HG03575 (cell line): ENCODE results near the gene APOM.

Source experiments
- ATAC-seq: cut with Tn5 transposase; IDR thresholded peaks from one replicate; pipeline ENCODE4 v1.9.1; 2021; ENCODE audit not compliant: unreplicated experiment, insufficient number of reproducible peaks, low FRiP score; ENCODE audit errors: extremely low read depth

APOM gene

DNA sequence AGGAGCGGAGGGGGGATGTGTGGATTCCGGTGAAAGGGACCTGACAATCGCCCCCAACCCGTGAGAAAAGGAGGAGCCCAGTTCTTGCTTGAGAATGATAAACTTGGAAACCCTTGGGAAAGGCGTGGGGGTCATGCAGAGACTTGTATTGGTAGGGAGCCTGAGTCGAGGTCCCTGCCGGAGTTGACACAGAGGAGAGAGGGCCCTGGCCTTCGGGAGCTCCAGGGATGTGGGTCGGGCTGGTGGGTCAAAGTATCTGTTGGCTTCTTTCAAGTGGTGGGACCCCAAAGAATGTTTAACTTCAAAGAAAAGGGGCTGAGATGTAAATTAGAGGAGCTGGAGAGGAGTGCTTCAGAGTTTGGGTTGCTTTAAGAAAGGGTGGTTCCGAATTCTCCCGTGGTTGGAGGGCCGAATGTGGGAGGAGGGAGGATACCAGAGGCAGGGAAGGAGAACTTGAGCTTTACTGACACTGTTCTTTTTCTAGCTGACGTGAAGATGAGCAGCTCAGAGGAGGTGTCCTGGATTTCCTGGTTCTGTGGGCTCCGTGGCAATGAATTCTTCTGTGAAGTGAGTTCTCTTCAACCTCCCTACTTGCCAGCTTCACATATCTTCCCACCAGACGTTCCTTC, 10.8 kb downstream of the APOM start:
- no peak for ATAC-seq

DNA sequence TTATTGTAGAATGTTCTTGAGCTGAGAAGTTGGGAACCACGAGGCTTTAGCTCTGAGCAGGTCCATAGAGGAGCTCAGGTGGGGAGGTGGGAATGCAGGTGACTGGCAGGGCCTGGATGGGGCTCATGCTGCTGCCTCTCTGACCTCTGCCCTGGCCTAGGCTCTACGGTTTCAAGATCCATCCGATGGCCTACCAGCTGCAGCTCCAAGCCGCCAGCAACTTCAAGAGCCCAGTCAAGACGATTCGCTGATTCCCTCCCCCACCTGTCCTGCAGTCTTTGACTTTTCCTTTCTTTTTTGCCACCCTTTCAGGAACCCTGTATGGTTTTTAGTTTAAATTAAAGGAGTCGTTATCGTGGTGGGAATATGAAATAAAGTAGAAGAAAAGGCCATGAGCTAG, 14.0 kb downstream of the APOM start, which contains the start of gene LY6G5B:
LY6G5B (plus strand) TSS at position 301 of the 400 bp plus-strand sequence. CDS start 975 bp downstream, outside the sequence.
- ATAC-seq: no peak

DNA sequence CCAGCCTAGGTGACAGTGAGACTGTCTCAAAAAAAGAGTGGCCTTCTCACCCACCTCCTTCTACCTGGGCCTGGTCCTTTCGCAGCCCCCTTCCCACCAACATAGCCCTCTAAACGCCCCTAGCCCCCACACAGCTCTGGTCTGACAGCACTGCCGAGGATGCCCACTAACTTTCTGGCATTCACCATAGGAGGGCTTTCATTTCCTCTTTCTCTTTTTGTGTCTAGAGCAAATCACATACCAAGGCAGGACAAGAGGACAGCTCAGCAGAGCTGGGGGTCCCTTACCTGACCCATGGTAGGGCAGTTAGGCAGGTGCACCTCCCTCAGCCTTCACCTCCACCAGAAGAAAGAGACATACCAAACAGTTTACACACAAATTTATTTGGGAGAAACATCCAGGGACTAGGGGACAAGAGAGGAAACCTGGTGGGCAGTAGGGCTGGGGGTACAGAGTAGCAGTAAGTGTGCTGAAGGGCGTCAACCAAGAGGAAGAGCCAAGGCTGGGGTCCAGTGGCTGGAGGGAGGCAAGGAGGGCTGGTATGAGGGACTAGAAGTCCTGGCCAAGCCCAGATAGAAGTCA, 20.7 kb downstream of the APOM start:
- ATAC-seq: no peak

DNA sequence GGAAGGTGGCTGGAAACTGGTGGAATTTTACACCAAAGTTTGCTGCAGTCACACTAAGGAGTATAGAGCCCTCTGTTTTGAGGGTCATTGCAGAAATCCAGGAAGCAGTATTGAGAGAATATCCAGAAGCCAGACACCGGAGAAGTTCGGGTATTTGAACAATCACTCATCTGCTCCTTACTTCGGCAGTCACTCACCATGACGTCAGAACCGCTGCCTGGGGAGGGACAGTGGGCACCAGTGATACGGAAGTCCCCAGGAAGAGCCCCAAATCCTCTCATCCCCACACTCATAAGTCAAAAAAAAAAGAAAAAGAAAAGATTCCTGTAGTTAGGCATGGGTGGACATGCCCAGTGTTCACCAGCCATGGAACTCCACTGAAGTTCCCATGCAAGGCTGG, 21.2 kb downstream of the APOM start:
- no peak for ATAC-seq

DNA sequence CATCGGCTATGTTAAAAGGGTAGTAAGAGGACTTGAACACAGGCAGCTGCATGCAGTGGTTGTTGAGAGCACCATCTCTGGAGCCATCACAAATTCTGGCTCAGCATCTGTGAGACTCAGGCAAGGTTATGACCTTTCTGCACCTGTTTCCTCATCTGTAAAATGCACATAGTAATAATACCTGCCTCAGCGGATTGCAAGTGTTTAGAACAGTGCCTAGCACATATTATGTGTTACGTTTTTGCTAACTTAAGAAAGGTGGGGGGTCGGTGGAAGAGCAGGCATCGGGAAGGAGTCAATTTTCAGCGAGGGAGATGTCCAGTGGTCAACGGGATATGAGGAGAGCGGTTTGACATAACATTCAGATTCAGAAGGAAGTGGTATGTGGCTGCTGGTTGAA, 22.3 kb downstream of the APOM start:
- ATAC-seq: no peak

DNA sequence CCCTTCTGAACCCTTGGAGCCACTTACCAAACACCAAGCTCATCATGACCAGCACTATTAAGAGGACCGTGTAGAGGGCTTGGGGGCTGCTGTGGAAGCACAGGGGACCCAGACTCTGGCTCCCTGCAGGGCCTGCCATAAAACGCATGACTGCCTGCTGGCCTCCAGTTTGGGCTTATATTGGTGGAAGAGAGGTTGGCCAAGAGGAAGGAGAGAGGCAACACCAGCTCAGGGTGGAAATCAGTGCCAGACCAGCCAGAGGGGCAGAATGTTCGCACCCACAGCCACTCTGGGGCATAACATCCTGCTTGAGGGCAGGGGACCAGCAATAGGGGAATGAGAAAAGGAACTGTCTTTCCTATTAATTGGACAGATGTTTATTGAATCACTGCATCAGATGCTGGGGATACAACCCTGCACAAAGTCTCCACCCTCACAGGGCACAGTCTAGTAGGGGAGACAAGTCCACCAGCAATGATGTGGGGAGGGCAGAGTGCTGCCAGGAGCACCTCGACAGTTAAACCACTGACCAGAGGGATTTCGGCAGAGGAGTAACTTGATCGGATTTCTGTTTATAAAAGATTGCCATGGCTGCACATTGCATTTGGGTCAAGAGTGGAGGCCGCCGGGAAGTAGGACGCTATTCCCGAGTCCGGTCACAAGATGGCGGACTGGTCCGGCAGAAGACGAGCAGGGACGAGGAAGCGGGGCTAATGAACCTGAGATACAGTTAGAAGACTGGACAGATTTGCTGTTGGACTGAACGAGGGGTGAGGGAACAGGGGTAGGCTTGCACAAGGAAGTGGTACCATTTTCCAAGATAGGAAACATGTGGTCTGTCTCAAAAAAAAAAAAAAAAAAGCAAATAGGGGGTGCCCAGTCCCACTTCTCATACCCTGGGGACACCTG, 24.8 kb downstream of the APOM start, which contains the start of gene LY6G5C:
LY6G5C (minus strand) TSS at position 842 of the 909 bp plus-strand sequence; CDS start at position 148, 694 bp downstream.
- ATAC-seq: no peak

DNA sequence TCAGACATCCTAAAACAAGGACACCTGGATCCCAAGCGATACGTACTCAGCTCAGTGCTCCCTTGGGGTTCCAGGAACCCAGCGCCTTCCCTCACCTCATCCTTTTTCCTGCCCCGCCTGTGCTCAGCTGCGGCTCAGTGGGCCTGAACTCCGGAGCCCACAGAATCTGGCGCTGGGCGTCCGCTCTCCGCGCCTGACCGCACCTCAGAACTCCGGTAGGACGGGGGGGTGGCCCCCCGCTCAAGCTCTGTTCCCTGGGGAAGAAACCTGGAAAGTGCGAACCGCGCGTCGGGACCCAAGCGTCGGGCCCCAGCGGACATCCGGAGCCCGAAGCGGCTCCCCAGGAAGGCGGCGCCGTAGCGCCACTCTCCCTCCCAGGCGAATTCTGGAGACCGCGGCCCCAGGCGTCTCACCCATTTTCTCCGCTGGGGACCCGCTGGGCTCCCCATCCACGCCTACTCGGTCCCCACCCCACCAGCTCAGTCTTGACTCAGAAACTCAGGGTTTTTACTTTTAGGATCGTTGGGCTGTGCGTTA, 25.5 kb downstream of the APOM start:
- ATAC-seq: no peak

DNA sequence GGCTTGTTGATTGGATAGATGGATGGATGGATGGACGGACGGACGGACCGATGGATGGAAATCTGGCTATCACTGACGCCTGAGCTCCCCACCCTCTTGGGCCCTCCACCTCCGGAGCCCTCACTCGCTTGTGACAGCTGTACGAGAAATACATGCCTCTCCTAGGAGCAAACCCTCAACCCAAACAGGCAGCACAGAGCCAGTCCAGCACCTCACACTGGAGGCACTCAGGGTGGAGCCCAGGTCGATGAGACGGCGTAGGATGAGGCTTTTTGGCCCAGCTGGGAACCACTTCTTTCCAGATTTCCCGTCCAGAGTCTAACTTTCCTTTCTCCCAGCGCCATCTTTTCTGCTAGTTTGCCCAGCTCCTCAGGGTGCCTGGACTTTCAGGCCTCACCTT, 27.9 kb downstream of the APOM start:
- no peak for ATAC-seq

DNA sequence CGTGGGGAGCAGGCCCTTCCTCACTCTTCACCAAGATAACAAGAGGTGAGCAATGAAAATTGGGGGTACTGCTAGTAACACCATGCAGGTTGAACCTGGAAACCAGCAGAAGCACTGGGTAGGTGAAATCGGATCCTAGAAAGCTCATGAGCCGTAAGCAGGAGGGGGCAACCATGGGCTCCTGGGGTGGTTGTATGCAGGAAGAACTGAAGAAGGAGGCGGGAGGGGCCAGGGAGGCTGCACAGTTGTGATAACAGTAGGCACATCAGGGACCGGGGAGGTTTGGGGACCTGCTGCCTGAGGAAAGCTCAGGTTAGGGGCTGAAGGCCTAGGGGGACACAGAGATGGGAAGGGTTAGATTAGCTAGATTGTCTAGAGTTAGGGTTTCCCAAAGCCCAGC, 30.8 kb downstream of the APOM start:
- ATAC-seq: no peak

DNA sequence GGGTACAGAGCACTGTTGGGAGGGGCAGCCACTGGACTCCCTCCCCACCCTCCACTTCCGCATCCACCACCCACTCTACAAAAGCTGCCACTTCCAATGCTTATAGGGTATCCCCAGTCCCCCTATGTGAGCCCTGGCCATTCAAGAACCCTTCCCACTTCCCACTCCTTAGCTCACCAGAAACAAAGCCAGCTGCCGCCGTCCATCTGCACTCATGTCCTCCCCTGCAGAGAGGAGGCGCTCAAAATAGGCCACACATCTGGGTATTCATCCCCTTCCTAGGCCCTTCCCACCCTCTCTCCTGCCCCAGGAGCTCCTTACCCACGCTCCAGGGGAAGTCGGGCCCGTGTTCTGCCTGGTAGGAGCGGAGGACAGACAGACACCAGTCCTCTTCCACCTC, 31.6 kb downstream of the APOM start:
- no peak for ATAC-seq

DNA sequence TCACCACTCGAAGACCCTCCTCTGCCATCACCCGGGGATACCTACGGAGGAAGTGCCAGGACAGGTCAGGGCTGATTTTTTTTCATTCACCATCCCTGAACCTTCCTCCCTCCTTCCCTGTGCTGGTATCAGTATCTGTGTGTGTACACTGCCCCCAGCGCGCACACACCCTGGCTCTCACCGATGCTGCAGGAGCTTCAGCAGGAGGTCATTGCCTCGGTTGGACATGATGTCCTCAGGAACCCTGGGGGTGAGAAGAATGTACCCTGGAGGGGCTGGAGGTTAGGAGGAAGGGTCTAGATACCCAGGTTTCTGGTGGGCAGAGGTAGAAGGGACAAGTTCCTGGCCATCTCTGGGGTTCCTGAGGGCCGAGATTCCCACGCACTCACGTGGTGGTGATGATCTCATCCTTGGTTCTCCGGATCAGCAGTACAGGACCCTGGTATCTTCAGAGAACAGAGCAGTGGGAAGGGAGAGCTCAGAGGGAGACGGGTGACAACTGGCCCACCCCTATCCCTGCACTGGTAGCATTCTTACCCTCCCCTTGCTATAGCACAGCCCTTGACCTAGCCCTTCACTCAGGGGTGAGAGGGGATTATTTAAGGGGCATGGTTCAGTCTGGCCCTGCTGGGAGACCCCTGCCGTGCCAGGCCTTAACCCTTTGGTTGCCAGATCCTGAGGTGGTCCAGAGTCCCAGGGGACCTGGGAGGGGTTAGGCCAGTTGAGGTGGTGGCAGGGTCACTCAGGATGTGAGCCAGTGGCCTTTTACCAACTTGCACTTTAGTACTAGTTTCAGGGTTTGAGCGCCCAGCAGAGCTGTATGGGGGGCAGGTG, 32.4 kb downstream of the APOM start:
- no peak for ATAC-seq

DNA sequence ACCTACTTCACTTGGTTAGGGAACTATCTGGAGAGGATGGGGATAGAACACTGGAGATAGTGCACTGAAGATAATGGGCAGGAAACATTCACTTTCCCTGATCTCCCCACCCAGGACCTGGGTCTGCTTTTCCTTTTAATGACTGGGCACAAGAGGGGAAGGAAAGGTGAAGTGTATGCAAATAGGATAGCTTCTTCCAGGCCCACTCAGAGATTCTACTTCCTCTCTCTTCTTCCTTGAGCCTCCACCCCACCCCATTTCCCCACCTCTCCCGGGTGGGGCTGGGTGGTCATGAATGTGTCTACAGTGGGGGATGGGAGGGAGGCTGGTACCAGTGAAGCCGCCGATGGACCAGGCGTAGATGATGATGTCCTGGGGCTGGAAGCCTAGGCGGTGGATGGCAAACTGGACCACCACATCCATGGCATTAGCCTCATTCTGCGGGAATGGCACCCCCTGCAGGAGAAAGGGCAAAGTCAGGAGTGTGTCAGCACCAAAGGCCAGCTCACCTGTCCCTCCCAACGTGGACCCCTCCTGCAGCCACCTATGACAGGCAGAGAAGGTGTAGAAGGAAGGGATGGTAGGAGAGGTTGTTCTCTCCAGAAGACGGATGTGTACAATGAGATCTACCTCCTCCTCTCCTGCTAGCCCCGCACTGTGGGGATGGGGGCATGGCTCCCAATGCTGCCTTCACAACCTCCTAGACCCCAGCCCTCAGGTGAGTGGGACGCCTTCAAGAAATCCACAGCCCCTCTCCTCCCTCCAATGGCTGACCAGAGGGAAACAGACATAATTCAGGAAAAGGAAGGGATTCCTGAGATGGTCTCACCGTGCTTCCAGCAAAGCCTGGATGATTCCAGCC, 33.8 kb downstream of the APOM start:
- no peak for ATAC-seq

DNA sequence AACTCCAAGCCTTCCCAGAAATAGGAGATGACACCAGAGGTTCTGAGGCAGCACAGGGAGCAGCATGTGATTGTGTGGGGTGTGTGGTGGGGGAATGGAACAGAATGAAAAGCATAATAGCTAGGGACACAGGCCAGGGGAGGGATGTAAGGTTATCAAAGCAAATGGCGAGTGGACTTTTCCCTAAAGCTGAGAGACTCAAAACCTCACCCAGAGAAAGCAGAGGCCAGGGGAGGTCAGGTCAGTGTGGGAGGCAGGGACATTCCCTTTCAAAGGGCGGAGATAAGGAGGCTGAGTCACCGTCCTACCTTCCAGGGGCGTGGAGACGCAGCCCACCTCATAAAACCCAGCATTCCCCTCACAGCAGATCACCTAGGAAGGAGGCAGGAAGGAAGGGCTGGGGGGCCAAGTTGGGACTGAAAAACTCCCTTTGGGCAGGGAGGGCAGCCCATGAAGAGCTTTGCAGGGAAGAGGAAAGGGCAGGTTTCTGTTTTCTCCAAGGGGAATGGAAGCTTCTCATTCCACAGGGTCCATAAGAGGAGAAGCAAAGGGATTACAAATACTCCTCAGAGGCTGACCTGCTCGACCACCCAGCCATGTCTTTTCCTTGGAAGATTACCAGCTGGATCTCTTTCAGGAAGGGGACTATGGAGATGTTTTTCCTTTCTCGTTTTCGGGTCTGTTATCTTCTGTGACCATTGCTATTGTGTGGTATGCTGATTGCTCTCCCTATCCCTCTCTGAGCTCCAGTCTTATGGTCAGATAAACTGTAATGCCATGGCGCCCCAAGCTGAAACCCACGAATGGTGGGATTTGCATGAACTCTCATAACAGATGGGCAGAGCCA, 34.8 kb downstream of the APOM start:
- no peak for ATAC-seq

DNA sequence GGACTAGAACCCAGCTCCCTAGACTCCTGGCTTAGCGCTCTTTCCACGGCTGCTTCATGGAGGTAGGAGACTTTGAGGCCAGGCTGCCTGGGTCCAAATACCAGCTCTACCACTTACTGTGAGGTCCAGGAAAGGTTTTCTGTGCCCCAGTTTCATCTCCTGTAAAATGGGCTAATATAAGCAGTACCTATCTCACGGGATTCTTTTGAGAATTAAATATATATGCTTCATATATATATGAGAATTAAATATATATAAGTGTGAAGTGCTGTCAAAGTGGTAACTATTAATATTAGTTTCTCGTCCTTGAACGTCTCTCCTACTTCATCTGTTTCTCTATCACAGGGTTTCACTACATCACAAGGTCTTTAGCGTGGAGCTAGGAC, 35.4 kb downstream of the APOM start:
- no peak for ATAC-seq

DNA sequence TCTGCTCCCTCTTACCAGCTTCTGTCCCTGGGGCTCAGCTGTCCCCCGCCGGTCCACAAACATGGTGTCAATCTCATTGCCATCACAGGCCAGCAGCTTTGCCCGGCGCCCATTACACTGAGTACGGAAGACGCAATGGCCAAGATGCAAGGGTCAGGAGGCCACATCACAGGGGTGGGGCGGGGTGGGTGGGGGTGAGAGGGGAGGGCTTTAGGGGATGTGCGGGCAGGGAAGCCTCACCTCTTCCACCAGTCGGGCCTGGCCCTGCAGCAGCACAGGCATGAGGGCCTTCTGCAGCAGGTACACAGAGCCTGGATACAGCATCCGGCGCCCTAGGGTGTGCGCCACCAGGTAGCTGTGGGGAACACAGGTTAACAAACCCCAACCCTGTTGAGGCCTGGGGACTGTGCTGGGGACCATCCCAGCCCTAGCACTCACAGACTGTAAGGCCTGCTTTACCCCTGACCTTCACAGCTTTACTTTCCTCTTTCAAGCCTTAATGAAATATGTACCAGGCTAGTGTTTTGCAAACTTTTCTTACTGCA, 35.9 kb downstream of the APOM start:
- ATAC-seq: no peak

DNA sequence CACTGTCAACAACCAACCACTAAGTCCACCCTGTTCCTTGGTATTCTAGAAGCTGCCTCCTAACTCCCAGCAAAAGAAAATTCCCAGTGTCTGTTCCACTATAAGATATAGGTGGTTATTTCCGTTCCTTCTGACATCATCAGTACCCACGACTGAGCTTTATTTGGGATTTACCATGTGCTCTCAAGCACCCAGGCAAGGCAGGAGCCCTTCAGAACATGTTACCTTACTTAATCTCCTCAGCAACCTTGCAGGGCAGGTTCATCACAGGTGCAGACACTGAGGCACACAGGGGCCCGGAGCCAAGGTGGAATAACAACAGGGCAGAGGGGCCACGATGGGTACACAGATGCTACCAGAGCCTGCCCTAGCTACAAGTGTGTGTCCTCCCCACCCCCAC, 36.7 kb downstream of the APOM start:
- no peak for ATAC-seq

DNA sequence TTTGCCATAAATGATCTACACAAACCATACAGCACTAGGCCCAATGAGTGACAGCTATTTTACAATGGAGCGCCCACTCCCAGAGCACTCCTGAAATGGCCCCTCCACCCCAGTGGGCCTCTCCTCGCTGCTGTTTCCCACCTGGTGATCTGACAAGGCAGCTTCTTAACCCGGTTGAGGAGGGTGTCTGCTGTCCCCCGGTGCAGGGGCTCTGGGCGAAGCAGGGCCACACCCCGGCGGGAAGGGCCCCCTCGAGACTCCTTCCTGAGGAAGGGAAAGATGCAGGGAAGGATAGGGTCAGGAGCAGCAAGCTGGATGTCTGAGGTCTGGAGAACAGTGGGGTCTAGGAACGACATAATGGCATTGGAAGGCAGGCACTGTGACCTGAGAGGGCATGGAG, 37.2 kb downstream of the APOM start:
- ATAC-seq: no peak
